ENCODE measurements around the gene RAD54L. TPM values are rescaled to one million over a fixed set of nuclear protein-coding genes. Genes with fewer than 3 reads are reported as not detected.

Gene RAD54L
- total RNA-seq, 1 experiment from 2014 or later = 28.9 TPM

GRCh38 chr1:46262508-46262907, 14.9 kb downstream of the RAD54L start:
- DNase-seq (ENCODE audit: low read depth, low spot score) = no peak
- Histone ChIP-seq H3K9me2 (ENCODE audit: insufficient read depth) (no peaks in the 10 kb centered on the region), H2AFZ (ENCODE audit: low read depth, low read length, poor library complexity, severe bottlenecking) (no peak overlapping the region), H3K9ac (ENCODE audit: low read length) (no peak overlapping the region), H3K27me3 (ENCODE audit: insufficient read depth, low read length) (no peaks in the 10 kb centered on the region), H3K4me3 (replicated peaks in 1 of 2; ENCODE audit: low read depth in 1 of 2, low read length in 2 of 2) (no peak overlapping the region), H3K36me3 (ENCODE audit: control insufficient read depth in 1 of 2, insufficient read depth in 2 of 2, low read length in 2 of 2) (peaks cover 39 to 75% of the 10 kb centered on the region in 2 experiments), H3K27ac (ENCODE audit: low read depth, low read length) (no peak overlapping the region), H3K4me2 (ENCODE audit: low read length) (no peak overlapping the region), H4K20me1 (ENCODE audit: insufficient read depth) (no peaks in the 10 kb centered on the region), H3K9me3 (ENCODE audit: control insufficient read depth in 1 of 2, insufficient read depth in 1 of 2, low read depth in 1 of 2, low read length in 2 of 2) (no peaks in the 10 kb centered on the region), H3K79me2 (ENCODE audit: insufficient read depth, low read length) (peaks cover 11% of the 10 kb centered on the region; the same call in 1 of the 2 replicates), H3K4me1 (ENCODE audit: control insufficient read depth in 1 of 2, insufficient read depth in 2 of 2, low read length in 2 of 2) (no peaks in the 10 kb centered on the region)
- POLR2A ChIA-PET = no interaction called here
- no TSS peak for BruUV-seq (replicated peaks)
- RAD21 ChIA-PET (ENCODE audit: low non-redundant PET in 1 of 2, low total read pairs in 2 of 2, uncharacterized antibody in 2 of 2, unreplicated experiment in 2 of 2) = no interaction called here
- intact Hi-C loops (cut with micrococcal nuclease) = no loop called here
- TF ChIP-seq EZH2phosphoT487 (IDR thresholded peaks at IDR 0.05; ENCODE audit: borderline replicate concordance) (no peak), ZNF274 (IDR thresholded peaks at IDR 0.05; ENCODE audit: low read depth, low read length) (no peak), SP1 (IDR thresholded peaks at IDR 0.05; ENCODE audit: low read depth) (no peak), ZBTB33 (IDR thresholded peaks at IDR 0.05; ENCODE audit: extremely low read depth, insufficient replicate concordance, low read length) (no peak), EZH2 (IDR thresholded peaks at IDR 0.05) (no peak), MAX (IDR thresholded peaks at IDR 0.05) (no peak), POLR2AphosphoS5 (IDR thresholded peaks at IDR 0.05; ENCODE audit: low read depth, low read length) (no peak), POLR2A (IDR thresholded peaks at IDR 0.05; ENCODE audit: borderline replicate concordance, extremely low read depth, insufficient read depth, insufficient read length) (no peak), ELF1 (IDR thresholded peaks at IDR 0.05; ENCODE audit: borderline replicate concordance, low read depth) (no peak), YY1 (IDR thresholded peaks at IDR 0.05; ENCODE audit: extremely low read depth, insufficient replicate concordance, low read depth, low read length) (no peak), SIN3A (IDR thresholded peaks at IDR 0.05; ENCODE audit: low read depth) (no peak), ZFX (IDR thresholded peaks at IDR 0.05) (no peak)
- TF ChIP-seq, protein P1, sequence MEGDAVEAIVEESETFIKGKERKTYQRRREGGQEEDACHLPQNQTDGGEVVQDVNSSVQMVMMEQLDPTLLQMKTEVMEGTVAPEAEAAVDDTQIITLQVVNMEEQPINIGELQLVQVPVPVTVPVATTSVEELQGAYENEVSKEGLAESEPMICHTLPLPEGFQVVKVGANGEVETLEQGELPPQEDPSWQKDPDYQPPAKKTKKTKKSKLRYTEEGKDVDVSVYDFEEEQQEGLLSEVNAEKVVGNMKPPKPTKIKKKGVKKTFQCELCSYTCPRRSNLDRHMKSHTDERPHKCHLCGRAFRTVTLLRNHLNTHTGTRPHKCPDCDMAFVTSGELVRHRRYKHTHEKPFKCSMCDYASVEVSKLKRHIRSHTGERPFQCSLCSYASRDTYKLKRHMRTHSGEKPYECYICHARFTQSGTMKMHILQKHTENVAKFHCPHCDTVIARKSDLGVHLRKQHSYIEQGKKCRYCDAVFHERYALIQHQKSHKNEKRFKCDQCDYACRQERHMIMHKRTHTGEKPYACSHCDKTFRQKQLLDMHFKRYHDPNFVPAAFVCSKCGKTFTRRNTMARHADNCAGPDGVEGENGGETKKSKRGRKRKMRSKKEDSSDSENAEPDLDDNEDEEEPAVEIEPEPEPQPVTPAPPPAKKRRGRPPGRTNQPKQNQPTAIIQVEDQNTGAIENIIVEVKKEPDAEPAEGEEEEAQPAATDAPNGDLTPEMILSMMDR (IDR thresholded peaks at IDR 0.05 in 2 of 3, conservative IDR thresholded peaks at IDR 0.05 in 1 of 3; ENCODE audit: borderline replicate concordance in 1 of 3, insufficient read depth in 1 of 3, low read depth in 2 of 3, low read length in 2 of 3) = no peak
- no peak for ATAC-seq
- CTCF ChIA-PET = interaction anchor here (1.6 kb wide), 1 partner anchor 39 kb away, joined by 3 read pairs; no protein-coding TSS in a partner anchor

Data from HCT116 (cell line).